Stimulated activated CD4-positive, alpha-beta T cell treated with anti-CD3 and anti-CD28 coated beads, TNF-alpha, amount 100 ng/mL, for 4 hours (primary cell): ENCODE results near the gene SARS1.

Source experiments
- DNase-seq, 3 experiments: peaks; one replicate each; pipeline ENCODE4 v3.0.0-alpha.2; 2020; ENCODE audit warnings: low read depth in 3 of 3

Gene SARS1

GRCh38 chr1:109261578-109261977 lies 47.9 kb downstream of the SARS1 start:
- DNase-seq: no peak

DNA sequence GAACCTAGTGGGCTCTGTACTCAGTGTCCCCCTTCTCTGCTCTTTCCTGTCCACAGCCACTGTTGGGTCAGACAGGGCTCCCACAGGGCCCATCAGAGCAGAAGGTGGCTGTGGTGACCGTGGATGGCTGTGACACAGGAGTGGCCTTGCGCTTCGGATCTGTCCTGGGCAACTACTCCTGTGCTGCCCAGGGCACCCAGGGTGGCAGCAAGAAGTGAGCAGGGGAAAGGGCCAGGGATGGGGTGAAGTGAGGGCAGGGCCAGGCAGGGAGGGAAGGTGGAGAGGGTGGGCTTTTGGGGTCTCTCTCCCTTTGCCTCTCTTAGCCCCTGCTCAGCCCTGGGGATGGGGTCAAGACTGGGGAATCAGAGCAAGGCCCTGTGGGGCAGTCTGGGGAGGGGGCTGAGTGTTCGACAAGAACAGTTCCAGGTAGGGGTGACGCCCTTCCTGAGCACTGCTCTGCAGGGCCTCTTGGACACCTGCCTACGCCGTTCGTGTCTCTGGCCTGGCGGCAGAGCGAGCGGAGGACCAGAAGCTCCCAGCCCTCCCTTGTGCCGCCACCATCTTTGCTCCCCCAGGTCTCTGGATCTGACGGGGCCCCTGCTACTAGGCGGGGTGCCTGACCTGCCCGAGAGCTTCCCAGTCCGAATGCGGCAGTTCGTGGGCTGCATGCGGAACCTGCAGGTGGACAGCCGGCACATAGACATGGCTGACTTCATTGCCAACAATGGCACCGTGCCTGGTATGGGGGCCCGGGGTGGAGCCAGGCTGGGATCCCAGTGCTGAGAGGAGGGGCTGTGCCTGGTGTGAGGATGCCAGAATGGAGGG lies 48.7 kb downstream of the SARS1 start:
- no peak for DNase-seq

GRCh38 chr1:109263234-109263596 lies 49.5 kb downstream of the SARS1 start:
- no peak for DNase-seq

DNA sequence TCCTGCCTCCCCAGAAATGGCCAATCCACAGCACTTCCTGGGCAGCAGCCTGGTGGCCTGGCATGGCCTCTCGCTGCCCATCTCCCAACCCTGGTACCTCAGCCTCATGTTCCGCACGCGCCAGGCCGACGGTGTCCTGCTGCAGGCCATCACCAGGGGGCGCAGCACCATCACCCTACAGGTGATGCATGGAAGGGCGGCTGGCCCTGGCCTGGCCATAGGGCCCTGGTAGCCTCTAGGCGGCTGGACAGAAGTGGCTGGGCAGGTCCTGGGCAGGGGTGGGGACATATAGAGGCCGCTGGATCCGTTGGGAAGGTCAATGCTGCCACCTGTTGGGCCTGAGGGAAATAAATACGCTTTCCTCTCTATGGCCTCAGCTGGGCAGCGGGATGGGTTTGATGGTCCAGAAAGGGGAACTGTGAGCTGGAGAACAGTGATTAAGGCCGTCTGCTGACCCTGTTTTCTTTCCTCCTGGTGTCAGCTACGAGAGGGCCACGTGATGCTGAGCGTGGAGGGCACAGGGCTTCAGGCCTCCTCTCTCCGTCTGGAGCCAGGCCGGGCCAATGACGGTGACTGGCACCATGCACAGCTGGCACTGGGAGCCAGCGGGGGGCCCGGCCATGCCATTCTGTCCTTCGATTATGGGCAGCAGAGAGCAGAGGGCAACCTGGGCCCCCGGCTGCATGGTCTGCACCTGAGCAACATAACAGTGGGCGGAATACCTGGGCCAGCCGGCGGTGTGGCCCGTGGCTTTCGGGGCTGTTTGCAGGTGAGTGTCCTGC lies 50.1 kb downstream of the SARS1 start:
- DNase-seq: peak; percentile 55 to 65 (median 55)

GRCh38 chr1:109264379-109264755 lies 50.6 kb downstream of the SARS1 start:
- DNase-seq: no peak

GRCh38 chr1:109265016-109265415 lies 51.3 kb downstream of the SARS1 start:
- no peak for DNase-seq

GRCh38 chr1:109265741-109266330 lies 52.1 kb downstream of the SARS1 start:
- DNase-seq: no peak

- DNase-seq: no peak
Observed at GRCh38 chr1:109266965-109267364, 53.2 kb downstream of the SARS1 start.

GRCh38 chr1:109267743-109268300 lies 54.1 kb downstream of the SARS1 start:
- DNase-seq: no peak

- DNase-seq: no peak
Observed at GRCh38 chr1:109268431-109269211, 54.9 kb downstream of the SARS1 start.

DNA sequence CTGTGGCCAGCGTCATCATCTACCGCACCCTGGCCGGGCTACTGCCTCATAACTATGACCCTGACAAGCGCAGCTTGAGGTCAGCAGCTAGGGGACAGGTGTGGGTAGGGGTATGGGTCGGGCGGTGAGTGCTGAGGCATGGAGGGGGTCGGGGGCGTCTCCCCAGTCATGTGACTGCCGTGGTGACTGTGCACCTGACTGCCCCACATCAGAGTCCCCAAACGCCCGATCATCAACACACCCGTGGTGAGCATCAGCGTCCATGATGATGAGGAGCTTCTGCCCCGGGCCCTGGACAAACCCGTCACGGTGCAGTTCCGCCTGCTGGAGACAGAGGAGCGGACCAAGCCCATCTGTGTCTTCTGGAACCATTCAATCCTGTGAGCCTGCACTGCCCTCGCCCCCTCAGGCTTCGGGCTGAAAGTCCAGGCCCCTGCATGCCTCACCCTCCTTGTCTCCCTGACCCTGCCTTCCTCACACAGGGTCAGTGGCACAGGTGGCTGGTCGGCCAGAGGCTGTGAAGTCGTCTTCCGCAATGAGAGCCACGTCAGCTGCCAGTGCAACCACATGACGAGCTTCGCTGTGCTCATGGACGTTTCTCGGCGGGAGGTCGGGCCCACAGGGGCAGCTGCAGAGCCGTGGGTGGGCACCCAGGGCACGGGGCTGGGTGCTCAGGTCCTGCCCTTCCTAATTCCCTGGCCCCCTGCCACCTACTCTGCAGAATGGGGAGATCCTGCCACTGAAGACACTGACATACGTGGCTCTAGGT lies 55.7 kb downstream of the SARS1 start:
- no peak for DNase-seq

- DNase-seq: no peak
Observed at GRCh38 chr1:109269981-109270622, 56.4 kb downstream of the SARS1 start.

DNA sequence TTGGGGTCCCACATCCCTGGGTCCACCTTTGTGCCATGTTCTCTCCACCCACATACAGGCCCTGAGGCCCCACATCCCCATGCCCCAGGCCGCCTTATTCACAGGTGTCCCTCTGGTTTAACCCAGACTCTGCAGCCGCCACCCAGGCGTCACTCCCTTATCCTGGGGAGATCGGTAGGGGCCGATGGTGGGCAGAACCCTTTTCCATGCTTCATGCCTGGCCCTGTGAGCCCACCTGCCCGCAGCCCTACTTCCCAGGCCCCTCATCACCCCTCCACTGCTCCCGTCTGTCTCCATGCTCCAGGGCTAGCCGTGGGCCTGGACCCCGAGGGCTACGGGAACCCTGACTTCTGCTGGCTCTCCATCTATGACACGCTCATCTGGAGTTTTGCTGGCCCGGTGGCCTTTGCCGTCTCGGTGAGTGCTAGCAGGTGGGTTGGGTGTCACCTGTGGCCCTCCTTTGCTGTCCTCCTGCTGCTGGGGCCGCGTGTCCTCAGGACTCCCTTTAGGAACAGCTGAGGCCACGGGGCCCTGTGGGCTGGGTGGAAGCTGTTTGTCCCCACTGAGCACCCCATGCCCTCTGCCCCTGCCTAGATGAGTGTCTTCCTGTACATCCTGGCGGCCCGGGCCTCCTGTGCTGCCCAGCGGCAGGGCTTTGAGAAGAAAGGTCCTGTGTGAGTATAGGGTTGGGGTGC lies 57.1 kb downstream of the SARS1 start:
- DNase-seq: no peak

- no peak for DNase-seq
Observed at GRCh38 chr1:109271458-109271857, 57.7 kb downstream of the SARS1 start.

DNA sequence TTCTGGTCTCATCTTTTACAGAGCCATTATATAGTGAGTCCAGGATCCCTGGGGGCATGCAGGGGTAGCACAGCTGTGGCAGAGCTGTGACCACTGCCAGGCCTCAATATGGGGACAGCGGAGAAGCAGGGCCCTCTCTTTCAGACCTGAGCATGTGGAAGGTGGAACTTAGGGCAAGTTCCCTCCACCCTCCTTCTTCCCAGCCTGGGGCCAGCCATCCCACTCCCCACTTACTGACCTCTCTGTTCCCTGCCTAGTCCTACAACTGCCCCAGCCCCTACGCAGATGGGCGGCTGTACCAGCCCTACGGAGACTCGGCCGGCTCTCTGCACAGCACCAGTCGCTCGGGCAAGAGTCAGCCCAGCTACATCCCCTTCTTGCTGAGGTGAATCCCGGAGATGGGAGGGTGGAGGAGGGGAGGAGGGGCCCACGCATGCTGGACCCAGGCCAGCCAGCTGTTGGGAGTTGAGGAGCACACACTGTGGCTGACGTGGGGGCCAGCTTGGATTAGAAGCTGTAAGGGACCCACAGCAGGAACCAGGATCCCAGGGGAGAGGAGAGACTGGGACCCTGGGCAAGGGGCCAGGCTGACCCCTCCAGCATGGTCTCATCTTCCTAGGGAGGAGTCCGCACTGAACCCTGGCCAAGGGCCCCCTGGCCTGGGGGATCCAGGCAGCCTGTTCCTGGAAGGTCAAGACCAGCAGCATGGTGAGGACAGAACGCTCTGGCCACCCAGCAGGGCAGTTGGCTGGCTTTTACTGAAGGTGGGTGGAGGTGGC lies 58.5 kb downstream of the SARS1 start:
- no peak for DNase-seq

- no peak for DNase-seq
Observed at GRCh38 chr1:109272831-109273547, 59.3 kb downstream of the SARS1 start.

- no peak for DNase-seq
Observed at GRCh38 chr1:109273570-109274288, 60.0 kb downstream of the SARS1 start.
